ENCODE measurements around the gene NAALADL2.

Gene NAALADL2

GRCh38 chr3:175308097-175308496, 449.0 kb downstream of the NAALADL2 start:
- Histone ChIP-seq H3K9ac (ENCODE audit: low read length) (no peak overlapping the region), H2AFZ (ENCODE audit: low read depth, low read length, severe bottlenecking) (no peak overlapping the region), H3K9me2 (replicated peaks; ENCODE audit: insufficient read depth, low read length) (no peaks in the 10 kb centered on the region), H3K27ac (ENCODE audit: low read depth, low read length) (no peak overlapping the region), H3F3A (ENCODE audit: insufficient read depth) (no peaks in the 10 kb centered on the region), H3K36me3 (ENCODE audit: low read length) (no peaks in the 10 kb centered on the region), H3K4me3 (ENCODE audit: insufficient read depth, low read length, poor library complexity, severe bottlenecking) (no peak overlapping the region), H3K9me3 (ENCODE audit: insufficient read depth, low read length) (no peaks in the 10 kb centered on the region), H3K27me3 (ENCODE audit: low read length) (no peaks in the 10 kb centered on the region), H4K20me1 (ENCODE audit: low read depth, low read length) (no peaks in the 10 kb centered on the region), H3K79me2 (ENCODE audit: insufficient read depth, low read length) (no peaks in the 10 kb centered on the region), H3K4me2 (ENCODE audit: low read depth, low read length, poor library complexity, severe bottlenecking) (no peak overlapping the region)
- TF ChIP-seq CTCF (IDR thresholded peaks at IDR 0.05; ENCODE audit: insufficient read depth, low read length, poor library complexity, severe bottlenecking) = no peak
- no peak for TF ChIP-seq EZH2phosphoT487 (conservative IDR thresholded peaks at IDR 0.05; ENCODE audit: low read length)

- Histone ChIP-seq H3K9me3 (ENCODE audit: insufficient read depth, low read length) (no peaks in the 10 kb centered on the region), H3K79me2 (ENCODE audit: insufficient read depth, low read length) (no peaks in the 10 kb centered on the region), H3K27ac (ENCODE audit: low read depth, low read length) (no peak overlapping the region), H3K9ac (ENCODE audit: low read length) (no peak overlapping the region), H3K27me3 (ENCODE audit: low read length) (no peaks in the 10 kb centered on the region), H3K4me2 (ENCODE audit: low read depth, low read length, poor library complexity, severe bottlenecking) (no peak overlapping the region), H2AFZ (ENCODE audit: low read depth, low read length, severe bottlenecking) (no peak overlapping the region), H3K9me2 (replicated peaks; ENCODE audit: insufficient read depth, low read length) (no peaks in the 10 kb centered on the region), H3F3A (ENCODE audit: insufficient read depth) (no peaks in the 10 kb centered on the region), H4K20me1 (ENCODE audit: low read depth, low read length) (no peaks in the 10 kb centered on the region), H3K36me3 (ENCODE audit: low read length) (no peaks in the 10 kb centered on the region), H3K4me3 (ENCODE audit: insufficient read depth, low read length, poor library complexity, severe bottlenecking) (no peak overlapping the region)
- TF ChIP-seq CTCF (IDR thresholded peaks at IDR 0.05; ENCODE audit: insufficient read depth, low read length, poor library complexity, severe bottlenecking) = no peak
- no peak for TF ChIP-seq EZH2phosphoT487 (conservative IDR thresholded peaks at IDR 0.05; ENCODE audit: low read length)
Measured at GRCh38 chr3:175310046-175310445, 450.9 kb downstream of the NAALADL2 start.

- Histone ChIP-seq H3K27me3 (ENCODE audit: low read length) (no peaks in the 10 kb centered on the region), H3F3A (ENCODE audit: insufficient read depth) (no peaks in the 10 kb centered on the region), H3K4me3 (ENCODE audit: insufficient read depth, low read length, poor library complexity, severe bottlenecking) (no peak overlapping the region), H2AFZ (ENCODE audit: low read depth, low read length, severe bottlenecking) (no peak overlapping the region), H3K4me2 (ENCODE audit: low read depth, low read length, poor library complexity, severe bottlenecking) (no peak overlapping the region), H3K27ac (ENCODE audit: low read depth, low read length) (no peak overlapping the region), H3K9me3 (ENCODE audit: insufficient read depth, low read length) (no peaks in the 10 kb centered on the region), H3K9me2 (replicated peaks; ENCODE audit: insufficient read depth, low read length) (no peaks in the 10 kb centered on the region), H3K79me2 (ENCODE audit: insufficient read depth, low read length) (no peaks in the 10 kb centered on the region), H3K36me3 (ENCODE audit: low read length) (no peaks in the 10 kb centered on the region), H3K9ac (ENCODE audit: low read length) (no peak overlapping the region), H4K20me1 (ENCODE audit: low read depth, low read length) (no peaks in the 10 kb centered on the region)
- TF ChIP-seq EZH2phosphoT487 (conservative IDR thresholded peaks at IDR 0.05; ENCODE audit: low read length) (no peak), CTCF (IDR thresholded peaks at IDR 0.05; ENCODE audit: insufficient read depth, low read length, poor library complexity, severe bottlenecking) (no peak)
Measured at GRCh38 chr3:175311404-175311803, 452.3 kb downstream of the NAALADL2 start.
